Stimulated activated effector memory CD8-positive, alpha-beta T cell treated with anti-CD3 and anti-CD28 coated beads, Interleukin-12 subunit alpha, Interleukin-12 subunit beta, amount 100 ng/mL, for 72 hours (primary cell): Measurements from ENCODE around the gene DDX6.
"Not testable (repeated sequence)": the region's sequence is repeated elsewhere in the genome, so short reads cannot be mapped to it uniquely, and the experiment has no call there.

ENCODE experiments used
- ATAC-seq: fragments of 150-1000 bp; cut with Tn5 transposase; 2 replicates; pipeline ENCODE4 v1.10.0; 2021
- DNase-seq, 2 donors: peaks; one replicate each; pipeline ENCODE4 v3.0.0; 2021 to 2022; ENCODE audit warnings: low spot score in 2 of 2
- H3K27ac Mint-ChIP-seq: one replicate; pipeline ENCODE4 v1.8.0; 2022; ENCODE audit warnings: mild to moderate bottlenecking, mixed read lengths
- H3K36me3 Mint-ChIP-seq: one replicate; pipeline ENCODE4 v1.8.0; 2022; ENCODE audit warnings: mild to moderate bottlenecking, mixed read lengths
- H3K4me1 Mint-ChIP-seq: one replicate; pipeline ENCODE4 v1.8.0; 2022; ENCODE audit warnings: mixed read lengths
- H3K4me3 Mint-ChIP-seq: one replicate; pipeline ENCODE4 v1.8.0; 2022; ENCODE audit warnings: mild to moderate bottlenecking, mixed read lengths
- H3K9me3 Mint-ChIP-seq: one replicate; pipeline ENCODE4 v1.8.0; 2022; ENCODE audit warnings: mixed read lengths

DDX6 gene

GRCh38 chr11:118778898-118779297 lies 12.1 kb downstream of the DDX6 start:
- Mint-ChIP-seq H3K27ac (peak overlapping the region; percentile 69), H3K4me1 (peaks cover 46% of the 10 kb centered on the region), H3K36me3 (peaks cover 100% of the 10 kb centered on the region)

GRCh38 chr11:118774032-118774431 lies 16.9 kb downstream of the DDX6 start:
- Mint-ChIP-seq H3K9me3 (no peaks in the 10 kb centered on the region), H3K4me1 (peaks cover 72% of the 10 kb centered on the region), H3K36me3 (peaks cover 100% of the 10 kb centered on the region), H3K4me3 (no peak overlapping the region), H3K27ac (peak overlapping the region; percentile 50)
- ATAC-seq (no peak), DNase-seq (no peak)

More at GRCh38 chr11:118778898-118779297, 12.1 kb downstream of the DDX6 start:
- DNase-seq (no peak), ATAC-seq (no peak)
- H3K4me3 Mint-ChIP-seq, result no peak overlapping the region
- no peaks in the 10 kb centered on the region for H3K9me3 Mint-ChIP-seq

DNA sequence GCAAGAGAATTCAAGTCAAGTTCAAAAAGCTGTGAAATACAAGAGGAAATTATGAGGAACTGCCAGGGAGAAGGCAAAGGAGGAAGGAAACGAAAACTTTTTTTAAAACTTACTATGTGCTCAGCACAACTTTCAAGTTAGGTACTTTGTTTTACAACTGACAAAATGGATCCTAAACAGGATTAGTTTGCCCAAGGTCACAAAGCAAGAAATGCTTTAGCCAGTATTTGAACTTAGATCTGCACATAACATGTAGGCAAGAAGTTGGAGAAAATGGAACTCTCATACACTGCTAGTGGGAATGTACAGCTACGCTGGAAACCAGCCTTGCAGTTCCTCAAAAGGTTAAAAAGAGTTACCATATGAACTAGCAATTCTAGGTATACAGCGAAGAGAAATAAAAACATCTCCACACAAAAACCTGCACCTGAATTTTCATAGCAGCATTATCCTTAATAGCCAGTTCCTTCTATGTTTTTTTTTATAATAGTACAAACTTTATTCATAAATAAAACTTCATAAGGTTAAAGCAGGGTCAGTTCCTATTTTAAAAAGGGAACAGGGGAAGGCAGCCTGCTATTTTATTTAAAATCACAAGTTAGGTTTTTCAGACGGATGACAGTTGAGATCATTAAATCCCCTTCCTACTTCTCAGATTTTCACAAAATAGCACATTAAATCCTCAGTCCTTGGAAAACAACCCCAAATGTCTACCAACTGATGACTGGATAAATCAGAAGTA lies 19.2 kb downstream of the DDX6 start:
- Mint-ChIP-seq H3K36me3 (peaks cover 100% of the 10 kb centered on the region), H3K9me3 (no peaks in the 10 kb centered on the region)
- DNase-seq, result no peak

DNA sequence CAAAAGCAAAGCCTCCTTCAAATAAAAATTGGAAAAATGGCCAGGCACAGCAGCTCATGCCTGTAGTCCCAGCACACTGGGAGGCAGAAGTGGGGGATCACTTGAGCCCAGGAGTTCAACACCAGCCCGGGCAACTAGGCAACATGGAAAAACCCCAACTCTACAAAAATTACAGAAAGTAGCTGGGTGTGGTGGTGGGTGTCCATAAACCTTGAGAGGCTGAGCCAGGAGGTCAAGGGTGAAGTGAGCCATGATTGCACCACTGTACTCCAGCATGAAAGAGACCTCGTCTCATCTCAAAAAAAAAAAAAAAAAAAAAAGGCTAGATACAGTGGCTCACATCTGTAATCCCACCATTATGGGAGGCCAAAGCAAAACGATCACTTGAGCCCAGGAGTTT lies 22.3 kb downstream of the DDX6 start:
- no peak overlapping the region for H3K4me3 Mint-ChIP-seq
- H3K27ac Mint-ChIP-seq, result peak overlapping the region; percentile 58
- DNase-seq (no peak), ATAC-seq (no peak)
- H3K36me3 Mint-ChIP-seq, result peaks cover 100% of the 10 kb centered on the region
- no peaks in the 10 kb centered on the region for H3K9me3 Mint-ChIP-seq
- H3K4me1 Mint-ChIP-seq, result peaks cover 39% of the 10 kb centered on the region

More for the DNA sequence above, 19.2 kb downstream of the DDX6 start:
- Mint-ChIP-seq H3K4me1 (peaks cover 61% of the 10 kb centered on the region), H3K4me3 (no peak overlapping the region), H3K27ac (peak overlapping the region; percentile 4)
- no peak for ATAC-seq

DNA sequence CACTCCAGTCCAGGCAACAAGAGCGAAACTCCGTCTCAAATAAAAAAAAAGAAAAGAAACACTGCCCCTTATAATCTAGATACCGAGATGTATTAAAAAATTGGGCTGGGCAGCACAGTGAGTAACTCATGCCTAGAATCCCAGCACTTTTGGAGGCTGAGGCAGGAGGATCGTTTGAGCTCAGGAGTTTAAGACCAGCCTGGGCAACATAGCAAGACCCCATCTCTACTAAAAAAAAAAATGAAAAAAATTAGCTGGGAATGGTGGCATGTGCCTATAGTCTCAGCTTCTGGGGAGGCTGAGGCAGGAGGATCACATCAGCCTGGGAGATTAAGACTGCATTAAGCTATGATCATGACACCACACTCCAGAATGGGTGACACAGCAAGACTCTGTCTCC lies 24.9 kb downstream of the DDX6 start:
- no peak overlapping the region for H3K4me3 Mint-ChIP-seq
- ATAC-seq, result no peak

GRCh38 chr11:118765095-118765691 lies 25.8 kb downstream of the DDX6 start:
- not testable (repeated sequence) for H3K27ac Mint-ChIP-seq, DNase-seq, ATAC-seq, H3K9me3 Mint-ChIP-seq, H3K4me3 Mint-ChIP-seq
- peaks cover 11% of the 10 kb centered on the region for H3K4me1 Mint-ChIP-seq
- peaks cover 100% of the 10 kb centered on the region for H3K36me3 Mint-ChIP-seq

More for the DNA sequence above, 24.9 kb downstream of the DDX6 start:
- DNase-seq, result no peak
- no peaks in the 10 kb centered on the region for H3K9me3 Mint-ChIP-seq
- peaks cover 100% of the 10 kb centered on the region for H3K36me3 Mint-ChIP-seq
- H3K27ac Mint-ChIP-seq, result no peak overlapping the region
- peaks cover 15% of the 10 kb centered on the region for H3K4me1 Mint-ChIP-seq

- no peaks in the 10 kb centered on the region for H3K9me3 Mint-ChIP-seq
- H3K4me3 Mint-ChIP-seq, result no peak overlapping the region
- peaks cover 100% of the 10 kb centered on the region for H3K36me3 Mint-ChIP-seq
- DNase-seq (no peak), ATAC-seq (no peak)
- no peak overlapping the region for H3K27ac Mint-ChIP-seq
- peaks cover under 1% of the 10 kb centered on the region for H3K4me1 Mint-ChIP-seq
These were observed 27.9 kb downstream of the DDX6 start for GRCh38 chr11:118763041-118763440.

GRCh38 chr11:118761981-118762380 lies 29.0 kb downstream of the DDX6 start:
- H3K9me3 Mint-ChIP-seq, H3K4me3 Mint-ChIP-seq, DNase-seq, ATAC-seq, H3K4me1 Mint-ChIP-seq: not testable (repeated sequence)
- Mint-ChIP-seq H3K36me3 (peaks cover 100% of the 10 kb centered on the region), H3K27ac (peak overlapping the region; percentile 13)

GRCh38 chr11:118757876-118758399 lies 33.0 kb downstream of the DDX6 start:
- Mint-ChIP-seq H3K4me3 (no peak overlapping the region), H3K9me3 (no peaks in the 10 kb centered on the region), H3K4me1 (no peaks in the 10 kb centered on the region), H3K36me3 (peaks cover 100% of the 10 kb centered on the region), H3K27ac (no peak overlapping the region)
- ATAC-seq (no peak), DNase-seq (no peak)

GRCh38 chr11:118752654-118753053 lies 38.3 kb downstream of the DDX6 start:
- Mint-ChIP-seq H3K4me3 (no peak overlapping the region), H3K36me3 (peaks cover 99% of the 10 kb centered on the region), H3K9me3 (no peaks in the 10 kb centered on the region), H3K4me1 (no peaks in the 10 kb centered on the region), H3K27ac (no peak overlapping the region)
- no peak for ATAC-seq
- no peak for DNase-seq

DNA sequence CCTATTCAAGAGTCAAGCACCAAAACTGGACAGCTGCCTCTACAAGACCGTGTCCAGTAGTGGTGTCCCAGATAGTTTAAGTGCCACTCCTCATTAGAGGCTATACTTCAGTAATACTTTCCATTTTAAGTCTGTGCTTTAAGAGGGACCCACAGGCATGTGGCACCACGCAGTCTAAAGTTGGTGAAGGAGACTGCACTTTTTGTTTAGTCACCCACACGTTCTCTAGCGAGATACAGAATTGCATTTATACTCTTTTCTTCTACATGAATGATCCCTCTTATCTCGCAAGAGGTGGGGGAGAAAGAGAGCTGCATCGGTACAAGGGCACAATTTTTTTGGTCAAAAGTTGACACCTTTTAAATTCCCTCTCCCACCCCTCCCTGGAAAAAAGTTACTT lies 41.5 kb downstream of the DDX6 start:
- no peaks in the 10 kb centered on the region for H3K9me3 Mint-ChIP-seq
- peaks cover 78% of the 10 kb centered on the region for H3K36me3 Mint-ChIP-seq
- H3K4me1 Mint-ChIP-seq, result no peaks in the 10 kb centered on the region
- H3K4me3 Mint-ChIP-seq, result no peak overlapping the region
- H3K27ac Mint-ChIP-seq, result peak overlapping the region; percentile 14
- no peak for DNase-seq
- no peak for ATAC-seq

DNA sequence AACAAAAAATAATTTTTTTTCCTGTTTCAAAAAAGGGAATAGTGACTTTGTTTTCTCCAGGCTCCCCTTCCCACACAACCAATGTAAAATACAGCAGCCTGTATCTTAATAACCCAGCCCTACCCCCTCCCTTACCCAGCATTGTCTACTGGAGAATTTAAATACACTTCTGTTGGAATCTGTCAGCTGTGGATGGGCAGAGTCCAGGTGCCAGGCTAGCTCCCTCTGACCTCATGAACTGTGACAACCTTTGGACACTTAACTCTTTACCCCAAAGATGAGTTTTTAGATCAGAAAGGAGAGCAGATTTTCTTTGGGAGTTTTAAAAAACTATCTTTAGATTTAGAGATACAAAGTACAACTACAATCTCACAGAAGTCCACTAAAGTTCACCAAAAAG lies 42.9 kb downstream of the DDX6 start:
- Mint-ChIP-seq H3K9me3 (no peaks in the 10 kb centered on the region), H3K36me3 (peaks cover 71% of the 10 kb centered on the region), H3K27ac (peak overlapping the region; percentile 54), H3K4me3 (no peak overlapping the region), H3K4me1 (no peaks in the 10 kb centered on the region)
- ATAC-seq (no peak), DNase-seq (no peak)

- H3K9me3 Mint-ChIP-seq, result no peaks in the 10 kb centered on the region
- no peak overlapping the region for H3K4me3 Mint-ChIP-seq
- no peaks in the 10 kb centered on the region for H3K4me1 Mint-ChIP-seq
- H3K27ac Mint-ChIP-seq, result no peak overlapping the region
- peaks cover 62% of the 10 kb centered on the region for H3K36me3 Mint-ChIP-seq
- DNase-seq (no peak), ATAC-seq (no peak)
These were observed 43.9 kb downstream of the DDX6 start for GRCh38 chr11:118746988-118747585.

DNA sequence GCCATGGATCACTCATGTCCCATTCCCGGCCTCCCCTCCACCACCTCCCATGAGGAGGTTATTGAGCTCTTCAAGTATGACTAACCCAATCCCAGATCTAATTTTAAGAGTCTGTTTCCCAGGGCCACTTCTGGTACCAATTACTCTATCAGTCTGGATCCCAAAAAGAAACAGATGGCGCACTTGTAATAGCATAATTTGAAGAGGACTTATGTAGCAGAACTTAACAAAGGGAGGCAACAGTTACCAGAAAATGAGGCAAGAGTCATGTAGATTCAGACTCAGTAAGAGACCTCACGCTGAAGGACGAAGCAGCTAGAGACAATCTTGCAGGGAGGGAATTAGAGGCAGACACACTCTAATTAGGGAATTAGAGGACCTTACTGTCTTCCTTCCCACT lies 46.9 kb downstream of the DDX6 start:
- H3K9me3 Mint-ChIP-seq, result no peaks in the 10 kb centered on the region
- no peak overlapping the region for H3K4me3 Mint-ChIP-seq
- ATAC-seq, result no peak
- DNase-seq, result no peak
- H3K27ac Mint-ChIP-seq, result peak overlapping the region; percentile 3
- H3K4me1 Mint-ChIP-seq, result no peaks in the 10 kb centered on the region
- H3K36me3 Mint-ChIP-seq, result peaks cover 31% of the 10 kb centered on the region

DNA sequence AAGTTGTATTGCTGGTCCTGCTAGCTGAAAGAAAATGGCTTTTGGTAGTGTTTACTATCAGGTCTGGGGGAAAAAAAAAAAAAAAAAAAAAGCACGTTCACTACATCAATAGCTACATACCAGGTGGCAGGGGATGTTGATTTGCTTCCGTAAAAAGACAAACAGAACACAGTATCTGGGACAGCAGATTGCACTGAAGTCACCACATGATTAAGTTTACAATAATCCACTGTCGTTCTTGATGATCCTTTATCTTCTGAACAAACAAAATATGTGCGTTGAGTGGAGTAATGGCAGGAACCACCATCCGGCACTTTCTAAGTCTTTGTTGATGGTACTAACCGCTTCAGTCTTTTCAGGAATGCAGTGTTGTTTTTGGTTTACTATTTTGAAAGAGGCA lies 48.7 kb downstream of the DDX6 start:
- Mint-ChIP-seq H3K27ac (no peak overlapping the region), H3K4me1 (no peaks in the 10 kb centered on the region), H3K4me3 (no peak overlapping the region), H3K9me3 (no peaks in the 10 kb centered on the region), H3K36me3 (peaks cover 15% of the 10 kb centered on the region)
- DNase-seq (no peak), ATAC-seq (no peak)

- no peaks in the 10 kb centered on the region for H3K4me1 Mint-ChIP-seq
- ATAC-seq (no peak), DNase-seq (no peak)
- H3K9me3 Mint-ChIP-seq, result no peaks in the 10 kb centered on the region
- peaks cover 6% of the 10 kb centered on the region for H3K36me3 Mint-ChIP-seq
- no peak overlapping the region for H3K4me3 Mint-ChIP-seq
- no peak overlapping the region for H3K27ac Mint-ChIP-seq
These were observed 50.1 kb downstream of the DDX6 start for GRCh38 chr11:118740892-118741291.
